ENCODE data around the gene ATP5F1D. TPM values are rescaled to one million over a fixed set of nuclear protein-coding genes. Genes with fewer than 3 reads are reported as not detected.

The ATP5F1D gene
- total and polyA plus RNA-seq, 12 donors: 491 to 2,879 (median 562) TPM

DNA sequence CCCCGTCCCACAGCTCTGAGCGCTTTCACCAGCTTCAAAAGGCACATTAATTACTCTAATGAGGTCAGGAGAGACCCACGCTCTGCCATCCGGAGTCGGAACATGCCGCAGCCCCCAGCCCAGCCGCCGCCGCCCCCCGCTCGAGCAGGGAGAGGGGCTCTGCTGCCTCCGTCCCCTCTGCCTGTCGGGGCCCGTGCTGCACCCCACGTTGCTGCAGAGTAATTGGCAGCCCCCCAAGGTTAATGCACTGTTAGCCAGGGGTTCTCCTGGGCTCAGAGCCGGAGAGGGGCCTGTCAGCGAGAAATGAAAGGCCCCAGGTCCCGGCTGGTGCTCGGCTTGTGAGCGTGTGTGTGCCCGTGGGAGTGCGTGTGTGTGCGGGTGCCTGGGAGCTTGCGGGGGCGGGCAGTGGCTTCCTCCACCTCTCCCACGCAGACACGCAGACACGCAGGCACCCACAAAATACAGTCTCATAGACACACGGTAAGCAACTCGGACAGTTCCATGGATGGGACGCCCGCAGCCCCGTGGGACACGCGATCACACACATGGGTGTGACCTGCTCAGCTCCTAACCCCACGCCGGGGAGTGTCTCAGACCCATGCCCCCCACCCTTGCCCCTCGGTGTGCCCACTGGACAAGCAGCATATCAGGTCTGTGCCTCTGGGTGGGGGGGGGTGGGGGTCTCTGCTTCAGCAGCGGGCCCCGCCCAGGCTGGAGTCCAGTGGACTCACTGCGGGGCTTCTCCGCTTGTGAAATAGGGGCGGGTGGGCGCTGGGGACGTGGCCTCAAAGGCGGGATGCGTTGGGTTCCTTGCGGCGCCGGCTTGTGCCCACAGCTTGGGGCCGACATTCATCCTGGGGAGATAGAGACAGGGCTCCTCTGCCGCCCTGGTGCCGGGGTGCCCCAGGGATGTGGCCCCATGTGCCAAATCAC is 39.4 kb downstream of the ATP5F1D start:
- 87 to 89% methylated on average over 53 of the region's 53 CpGs for WGBS, 2 donors
- intact Hi-C loops (cut with DNase I): loop anchor here in 6 of 10 donors (5.0 to 10.0 kb wide), 5 partner anchors 74 to 116 kb away; a partner anchor contains a TSS
- Histone ChIP-seq H3K4me3 (no peak overlapping the region), H3K36me3 (peaks cover 0 to 28% (median 8%) of the 10 kb centered on the region in 9 donors), H3K9me3 (no peaks in the 10 kb centered on the region), H3K27ac (no peak overlapping the region), H3K4me1 (peaks cover 8 to 18% (median 15%) of the 10 kb centered on the region in 9 donors), H3K27me3 (peaks cover 6 to 29% (median 28%) of the 10 kb centered on the region in 7 donors)
- TF ChIP-seq, protein P1, sequence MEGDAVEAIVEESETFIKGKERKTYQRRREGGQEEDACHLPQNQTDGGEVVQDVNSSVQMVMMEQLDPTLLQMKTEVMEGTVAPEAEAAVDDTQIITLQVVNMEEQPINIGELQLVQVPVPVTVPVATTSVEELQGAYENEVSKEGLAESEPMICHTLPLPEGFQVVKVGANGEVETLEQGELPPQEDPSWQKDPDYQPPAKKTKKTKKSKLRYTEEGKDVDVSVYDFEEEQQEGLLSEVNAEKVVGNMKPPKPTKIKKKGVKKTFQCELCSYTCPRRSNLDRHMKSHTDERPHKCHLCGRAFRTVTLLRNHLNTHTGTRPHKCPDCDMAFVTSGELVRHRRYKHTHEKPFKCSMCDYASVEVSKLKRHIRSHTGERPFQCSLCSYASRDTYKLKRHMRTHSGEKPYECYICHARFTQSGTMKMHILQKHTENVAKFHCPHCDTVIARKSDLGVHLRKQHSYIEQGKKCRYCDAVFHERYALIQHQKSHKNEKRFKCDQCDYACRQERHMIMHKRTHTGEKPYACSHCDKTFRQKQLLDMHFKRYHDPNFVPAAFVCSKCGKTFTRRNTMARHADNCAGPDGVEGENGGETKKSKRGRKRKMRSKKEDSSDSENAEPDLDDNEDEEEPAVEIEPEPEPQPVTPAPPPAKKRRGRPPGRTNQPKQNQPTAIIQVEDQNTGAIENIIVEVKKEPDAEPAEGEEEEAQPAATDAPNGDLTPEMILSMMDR (IDR thresholded peaks at IDR 0.05): no peak
- no peak for ATAC-seq
- peak in 1 of 2 donors; percentile 17 for DNase-seq

DNA sequence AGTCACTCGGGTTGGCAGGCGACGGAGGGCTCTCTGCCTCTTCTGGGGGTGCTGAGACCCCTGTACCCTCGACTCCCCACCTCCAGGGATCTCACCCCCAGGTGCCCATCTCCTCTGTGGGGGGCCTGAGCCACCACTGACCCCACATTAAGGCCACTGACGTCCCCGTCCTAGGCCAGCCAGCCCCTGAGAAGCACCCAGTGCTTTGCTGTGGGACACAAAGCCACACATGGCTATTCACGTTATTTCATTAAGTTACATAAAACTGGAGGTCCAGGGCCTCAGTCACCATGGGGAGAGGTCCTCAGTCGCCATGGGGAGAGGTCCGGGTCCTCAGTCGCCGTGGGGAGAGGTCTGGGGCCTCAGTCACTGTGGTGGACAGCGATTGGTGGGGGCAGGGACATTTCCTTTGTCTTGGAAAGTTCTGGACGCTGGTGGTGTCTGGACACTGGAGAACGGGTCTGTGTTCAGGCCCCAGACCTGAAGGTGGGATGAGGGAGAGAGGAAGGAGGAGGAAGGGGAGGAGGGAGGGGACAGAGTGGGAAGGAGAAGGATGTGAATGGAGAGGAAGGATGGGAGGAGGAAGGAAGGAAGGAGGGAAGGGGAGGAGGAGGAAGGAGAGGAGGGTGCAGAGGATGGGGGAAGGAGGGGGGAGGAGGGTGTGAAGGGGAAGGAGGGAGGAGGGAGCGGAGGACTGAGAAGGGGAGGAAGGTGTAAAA is 40.2 kb downstream of the ATP5F1D start:
- Histone ChIP-seq H3K27me3 (peaks cover 6 to 36% (median 34%) of the 10 kb centered on the region in 7 donors), H3K4me1 (peaks cover under 1 to 14% (median 10%) of the 10 kb centered on the region in 9 donors), H3K27ac (no peak overlapping the region), H3K9me3 (no peaks in the 10 kb centered on the region), H3K4me3 (no peak overlapping the region), H3K36me3 (peaks cover 0 to 28% (median 8%) of the 10 kb centered on the region in 9 donors)
- ATAC-seq (no peak), DNase-seq (no peak)
- WGBS, 2 donors: 66 to 69% methylated on average over 15 of the region's 15 CpGs
- intact Hi-C loops (cut with DNase I): loop anchor here in 6 of 10 donors (5.0 to 10.0 kb wide), 5 partner anchors 73 to 116 kb away; a partner anchor contains a TSS
- TF ChIP-seq, protein P1 (IDR thresholded peaks at IDR 0.05): no peak

DNA sequence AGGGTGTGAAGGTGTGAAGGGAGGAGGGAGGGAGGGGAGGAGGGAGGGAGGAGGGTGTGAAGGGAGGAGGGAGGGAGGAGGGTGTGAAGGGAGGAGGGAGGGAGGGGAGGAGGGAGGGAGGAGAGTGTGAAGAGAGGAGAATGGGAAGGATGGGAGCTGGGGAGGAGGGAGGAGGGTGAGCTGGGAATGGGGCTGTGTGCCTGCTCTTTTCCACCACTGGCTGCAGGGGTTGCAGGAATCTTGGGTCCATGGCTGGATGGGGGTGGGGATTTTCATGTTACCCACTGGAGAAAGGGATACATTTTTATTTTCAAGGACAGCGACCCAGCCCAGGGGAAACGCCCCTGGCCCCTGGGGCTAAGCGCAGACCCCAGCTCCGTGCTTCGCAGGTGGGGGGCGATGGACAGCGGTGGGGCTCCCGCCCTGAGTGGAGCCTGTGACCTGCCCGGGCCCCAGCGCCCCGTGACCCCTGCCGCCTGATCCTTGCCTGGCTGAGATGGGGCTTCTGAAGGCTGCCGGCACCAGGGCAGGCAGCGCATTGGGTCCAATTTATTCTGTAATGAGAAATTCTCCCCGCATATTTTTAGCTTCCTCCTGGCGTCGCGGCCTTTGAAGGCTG is 41.1 kb downstream of the ATP5F1D start:
- no peaks in the 10 kb centered on the region for H3K9me3 ChIP-seq
- H3K4me3 ChIP-seq: no peak overlapping the region
- H3K27ac ChIP-seq: no peak overlapping the region
- intact Hi-C loops (cut with DNase I): loop anchor here in 6 of 10 donors (5.0 to 10.0 kb wide), 5 partner anchors 72 to 115 kb away; a partner anchor contains a TSS
- ATAC-seq: no peak
- no peak for DNase-seq
- 79 to 84% methylated on average over 18 of the region's 18 CpGs for WGBS, 2 donors
- H3K4me1 ChIP-seq: peaks cover 0 to 19% (median 9%) of the 10 kb centered on the region in 9 donors
- TF ChIP-seq, protein P1 (IDR thresholded peaks at IDR 0.05): no peak
- peaks cover 15 to 46% (median 43%) of the 10 kb centered on the region in 7 donors for H3K27me3 ChIP-seq
- peaks cover 0 to 20% (median 8%) of the 10 kb centered on the region in 9 donors for H3K36me3 ChIP-seq
